ENCODE data around the gene RTN4IP1.

Gene RTN4IP1

DNA sequence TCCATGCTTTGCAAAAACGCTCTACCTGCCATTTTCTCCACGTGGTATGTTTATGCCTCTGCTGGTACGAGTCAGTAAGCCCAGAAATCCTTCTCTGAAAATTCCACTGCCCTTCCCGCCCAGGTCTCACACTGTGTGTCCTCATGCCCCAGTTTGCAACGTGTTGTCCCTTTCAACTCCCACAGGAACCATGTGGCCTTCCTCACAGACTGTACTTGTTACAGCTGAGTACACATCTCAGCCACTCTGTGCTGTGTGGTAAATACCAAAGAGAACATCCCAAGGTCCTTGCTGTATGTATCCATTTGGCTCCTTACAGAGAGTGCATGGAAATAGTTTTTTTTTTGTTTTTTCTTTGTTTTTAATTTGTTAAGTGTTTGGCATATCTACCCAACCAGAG, 56.9 kb downstream of the RTN4IP1 start:
- Mint-ChIP-seq H3K36me3 (ENCODE audit: low read depth) (peaks cover 15% of the 10 kb centered on the region), H3K27ac (no peak overlapping the region), H3K27me3 (ENCODE audit: low read depth) (no peaks in the 10 kb centered on the region), H3K4me1 (no peaks in the 10 kb centered on the region), H3K9me3 (no peaks in the 10 kb centered on the region), H3K4me3 (no peak overlapping the region)
- TF ChIP-seq, protein P1, sequence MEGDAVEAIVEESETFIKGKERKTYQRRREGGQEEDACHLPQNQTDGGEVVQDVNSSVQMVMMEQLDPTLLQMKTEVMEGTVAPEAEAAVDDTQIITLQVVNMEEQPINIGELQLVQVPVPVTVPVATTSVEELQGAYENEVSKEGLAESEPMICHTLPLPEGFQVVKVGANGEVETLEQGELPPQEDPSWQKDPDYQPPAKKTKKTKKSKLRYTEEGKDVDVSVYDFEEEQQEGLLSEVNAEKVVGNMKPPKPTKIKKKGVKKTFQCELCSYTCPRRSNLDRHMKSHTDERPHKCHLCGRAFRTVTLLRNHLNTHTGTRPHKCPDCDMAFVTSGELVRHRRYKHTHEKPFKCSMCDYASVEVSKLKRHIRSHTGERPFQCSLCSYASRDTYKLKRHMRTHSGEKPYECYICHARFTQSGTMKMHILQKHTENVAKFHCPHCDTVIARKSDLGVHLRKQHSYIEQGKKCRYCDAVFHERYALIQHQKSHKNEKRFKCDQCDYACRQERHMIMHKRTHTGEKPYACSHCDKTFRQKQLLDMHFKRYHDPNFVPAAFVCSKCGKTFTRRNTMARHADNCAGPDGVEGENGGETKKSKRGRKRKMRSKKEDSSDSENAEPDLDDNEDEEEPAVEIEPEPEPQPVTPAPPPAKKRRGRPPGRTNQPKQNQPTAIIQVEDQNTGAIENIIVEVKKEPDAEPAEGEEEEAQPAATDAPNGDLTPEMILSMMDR (IDR thresholded peaks at IDR 0.05; ENCODE audit: unreplicated experiment in 3 of 3) = no peak

DNA sequence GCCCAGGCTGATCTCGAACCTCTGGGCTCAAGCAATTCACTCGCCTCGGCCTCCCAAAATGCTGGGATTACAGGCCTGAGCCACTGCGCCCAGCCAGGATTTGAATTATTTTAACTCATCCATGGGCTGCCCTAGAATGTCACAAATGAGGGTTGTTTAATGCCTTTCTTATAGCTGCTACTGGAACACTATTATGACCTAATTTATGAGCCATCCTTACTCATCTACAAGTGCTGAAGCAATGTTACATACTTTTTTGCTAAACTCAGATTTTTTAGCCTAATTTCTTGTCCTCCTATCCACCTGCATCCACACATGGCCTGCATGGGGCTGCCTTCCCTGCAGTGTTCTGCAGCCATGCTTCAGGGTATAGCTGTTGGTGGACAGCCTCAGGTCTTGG, 59.9 kb downstream of the RTN4IP1 start:
- H3K27ac Mint-ChIP-seq = no peak overlapping the region
- no peaks in the 10 kb centered on the region for H3K4me1 Mint-ChIP-seq
- no peaks in the 10 kb centered on the region for H3K9me3 Mint-ChIP-seq
- no peak overlapping the region for H3K4me3 Mint-ChIP-seq
- TF ChIP-seq, protein P1 (IDR thresholded peaks at IDR 0.05; ENCODE audit: unreplicated experiment in 3 of 3) = no peak
- H3K27me3 Mint-ChIP-seq (ENCODE audit: low read depth) = no peaks in the 10 kb centered on the region
- peaks cover 5% of the 10 kb centered on the region for H3K36me3 Mint-ChIP-seq (ENCODE audit: low read depth)

DNA sequence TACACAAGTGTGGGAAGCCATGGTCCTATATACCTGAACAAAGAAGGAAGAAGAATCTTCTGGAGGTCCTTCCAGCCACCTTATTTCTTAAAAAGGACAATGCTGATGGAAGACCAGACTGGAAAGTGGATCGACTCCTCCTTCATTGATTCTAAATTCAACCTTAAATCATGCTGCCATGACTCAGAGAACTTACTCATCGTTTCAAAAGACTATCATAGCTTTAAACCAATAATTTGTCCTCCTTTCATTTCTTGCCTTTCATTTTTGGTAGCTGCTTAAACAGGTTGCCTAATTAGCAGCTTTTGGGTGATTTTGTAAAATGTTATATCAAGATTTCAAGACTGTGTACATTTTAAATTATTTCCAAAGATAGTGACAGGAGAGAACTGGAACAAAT, 60.8 kb downstream of the RTN4IP1 start:
- no peaks in the 10 kb centered on the region for H3K27me3 Mint-ChIP-seq (ENCODE audit: low read depth)

DNA sequence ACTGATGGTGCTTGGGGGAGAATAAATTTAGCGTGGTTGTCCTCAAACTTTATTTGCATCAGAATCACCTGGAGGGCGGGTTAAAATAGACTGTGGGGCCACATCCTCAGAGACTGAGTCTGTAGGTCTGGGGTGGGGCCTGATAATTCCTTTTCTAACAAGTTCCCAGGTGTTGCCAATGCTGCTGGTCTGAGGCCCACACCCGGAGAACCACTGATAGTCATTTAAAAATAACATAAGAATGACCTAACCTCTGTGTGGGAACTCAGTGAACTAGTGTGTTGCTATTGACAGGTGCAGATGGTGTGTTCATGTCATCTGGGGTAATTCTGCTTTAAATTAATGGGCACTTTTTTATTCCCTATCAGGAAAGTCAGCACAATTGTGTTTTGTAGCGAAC, 64.8 kb downstream of the RTN4IP1 start:
- Mint-ChIP-seq H3K27me3 (ENCODE audit: low read depth) (no peaks in the 10 kb centered on the region), H3K9me3 (no peaks in the 10 kb centered on the region), H3K4me3 (no peak overlapping the region), H3K4me1 (no peaks in the 10 kb centered on the region), H3K36me3 (ENCODE audit: low read depth) (no peaks in the 10 kb centered on the region), H3K27ac (no peak overlapping the region)
- TF ChIP-seq, protein P1 (IDR thresholded peaks at IDR 0.05; ENCODE audit: unreplicated experiment in 3 of 3) = no peak

More for the DNA sequence above, 60.8 kb downstream of the RTN4IP1 start:
- Mint-ChIP-seq H3K27ac (no peak overlapping the region), H3K9me3 (no peaks in the 10 kb centered on the region), H3K36me3 (ENCODE audit: low read depth) (peaks cover 5% of the 10 kb centered on the region), H3K4me3 (no peak overlapping the region), H3K4me1 (no peaks in the 10 kb centered on the region)
- TF ChIP-seq, protein P1 (IDR thresholded peaks at IDR 0.05; ENCODE audit: unreplicated experiment in 3 of 3) = no peak

DNA sequence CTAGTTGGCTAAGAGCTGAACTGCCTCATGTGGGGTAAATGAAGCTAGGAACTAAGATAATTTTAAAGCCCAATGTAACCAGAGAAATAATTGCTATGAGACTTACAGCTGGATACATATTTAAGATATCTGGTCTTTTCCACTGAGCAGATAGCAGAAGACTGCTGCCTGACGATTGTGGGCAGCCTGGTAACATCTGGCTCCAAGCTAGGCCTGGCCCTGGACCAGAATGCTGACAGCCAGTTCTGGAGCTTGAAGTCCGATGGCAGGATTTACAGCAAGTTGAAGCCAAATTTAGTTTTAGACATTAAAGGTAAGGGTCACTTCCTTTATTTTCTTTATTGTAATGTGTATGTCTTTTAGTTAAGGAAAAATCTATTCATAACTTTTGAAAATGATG, 65.7 kb downstream of the RTN4IP1 start:
- Mint-ChIP-seq H3K4me3 (no peak overlapping the region), H3K36me3 (ENCODE audit: low read depth) (no peaks in the 10 kb centered on the region), H3K9me3 (no peaks in the 10 kb centered on the region), H3K4me1 (no peaks in the 10 kb centered on the region), H3K27ac (no peak overlapping the region), H3K27me3 (ENCODE audit: low read depth) (no peaks in the 10 kb centered on the region)
- TF ChIP-seq, protein P1 (IDR thresholded peaks at IDR 0.05; ENCODE audit: unreplicated experiment in 3 of 3) = no peak

DNA sequence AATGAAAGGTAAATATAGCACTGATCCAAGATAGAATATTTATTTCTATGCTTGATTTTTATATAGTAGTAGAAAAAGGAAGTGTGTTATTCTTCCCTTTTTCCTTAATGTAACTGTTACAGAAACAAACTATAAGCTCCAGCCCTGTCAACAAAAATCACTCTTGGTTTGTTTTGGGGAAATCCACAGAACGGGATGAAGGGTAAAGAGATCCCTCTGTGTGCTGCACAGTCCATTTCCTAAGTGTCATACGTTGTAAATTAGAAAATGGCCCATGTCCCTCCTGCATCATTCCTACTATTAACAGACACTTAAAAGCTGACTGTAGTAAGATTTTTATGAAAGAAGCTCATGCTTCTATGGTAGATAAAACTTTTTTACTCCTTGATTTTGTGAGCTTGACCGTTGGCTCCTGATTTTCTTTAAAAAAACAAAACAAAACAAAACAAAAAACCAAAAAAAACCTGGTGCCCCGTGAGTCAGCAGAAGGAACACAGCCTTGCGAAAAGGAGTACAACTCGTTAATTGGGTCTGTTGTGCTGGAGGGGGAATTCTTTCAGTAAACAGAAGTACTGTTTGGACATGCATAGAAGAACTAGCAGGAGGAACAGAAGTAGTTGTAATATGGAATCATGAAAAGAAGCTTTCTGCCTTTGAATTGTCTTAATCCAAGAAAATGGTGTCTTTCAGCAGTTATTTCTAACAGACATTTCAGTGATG, 67.5 kb downstream of the RTN4IP1 start:
- H3K27ac Mint-ChIP-seq = no peak overlapping the region
- TF ChIP-seq, protein P1 (IDR thresholded peaks at IDR 0.05; ENCODE audit: unreplicated experiment in 3 of 3) = no peak
- no peaks in the 10 kb centered on the region for H3K9me3 Mint-ChIP-seq

More for the DNA sequence above, 67.5 kb downstream of the RTN4IP1 start:
- Mint-ChIP-seq H3K36me3 (ENCODE audit: low read depth) (no peaks in the 10 kb centered on the region), H3K27me3 (ENCODE audit: low read depth) (no peaks in the 10 kb centered on the region), H3K4me1 (no peaks in the 10 kb centered on the region), H3K4me3 (no peak overlapping the region)
